Omental fat pad (tissue), 4 donors: ENCODE measurements around the gene ZNF644. TPM values are rescaled to one million over a fixed set of nuclear protein-coding genes. Genes with fewer than 3 reads are reported as not detected.

ENCODE experiments used
- ATAC-seq: fragments of 150-250 bp; one replicate; pipeline ENCODE4 v1.9.1; 2016; ENCODE audit warnings: mild to moderate bottlenecking, moderate library complexity; ENCODE audit not compliant: low FRiP score
- DNase-seq: peaks from one replicate; pipeline ENCODE4 v3.0.0-alpha.2; 2019; ENCODE audit warnings: low spot score
- CTCF ChIP-seq, 3 donors: fragments of 450-650 bp; IDR thresholded peaks; one replicate each; pipeline ENCODE4 v1.5.1; 2016 to 2017; ENCODE audit warnings: antibody characterized with exemption in 3 of 3, mild to moderate bottlenecking in 3 of 3, moderate library complexity in 2 of 3
- total RNA-seq, 4 donors: library from RNA; depleted of rRNA; stranded (reverse); fragments of >200 nt; gene quantifications; one replicate each; pipeline ENCODE4 v1.1.0, GENCODE V29; 2016

ZNF644 gene
- total RNA-seq, 4 donors from 2014 or later = 37.9 to 67.0 (median 50.4) TPM

DNA sequence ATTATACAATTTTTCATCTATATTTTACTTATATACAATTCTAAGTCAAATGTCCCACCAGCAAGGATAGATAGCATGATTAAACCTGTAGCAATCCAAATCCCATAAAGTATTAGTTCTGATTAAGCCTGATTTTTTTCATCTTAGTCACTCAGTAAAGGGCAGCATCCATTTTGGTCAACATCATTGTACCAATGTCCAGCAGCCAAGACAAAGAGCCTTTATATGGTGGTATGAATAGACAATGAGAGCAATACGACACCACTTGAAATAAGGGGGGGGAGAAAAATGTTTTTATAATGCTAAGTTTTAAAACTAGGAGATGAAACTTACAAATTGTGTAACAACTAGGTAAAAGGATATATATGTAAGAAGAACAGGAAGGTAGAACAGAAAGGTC, 7.4 kb downstream of the ZNF644 start:
- DNase-seq = no peak
- no peak for ATAC-seq
- TF ChIP-seq CTCF (IDR thresholded peaks at IDR 0.05) = no peak

- ATAC-seq (no peak), DNase-seq (no peak)
- TF ChIP-seq CTCF (IDR thresholded peaks at IDR 0.05) = no peak
These were observed 8.5 kb downstream of the ZNF644 start for GRCh38 chr1:91013302-91013701.

DNA sequence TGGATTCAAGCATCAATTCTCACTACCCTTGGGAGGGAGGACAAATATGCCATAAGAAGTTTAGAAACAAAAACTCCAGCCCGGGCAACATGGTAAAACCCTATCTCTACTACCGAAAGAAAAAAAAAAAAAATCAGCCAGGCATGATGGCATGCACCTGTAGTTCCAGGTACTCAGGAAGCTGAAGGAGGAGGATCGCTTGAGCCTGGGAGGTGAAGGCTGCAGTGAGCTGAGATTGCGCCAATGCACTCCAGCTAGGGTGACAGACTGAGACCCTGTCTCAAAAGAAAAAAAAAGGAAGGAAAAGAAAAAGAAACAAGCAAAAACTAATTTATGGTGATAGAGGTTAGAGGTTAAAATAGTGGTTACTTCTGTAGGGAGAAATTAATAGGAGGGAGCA, 9.6 kb downstream of the ZNF644 start:
- TF ChIP-seq CTCF (IDR thresholded peaks at IDR 0.05) = no peak
- DNase-seq (no peak), ATAC-seq (no peak)

DNA sequence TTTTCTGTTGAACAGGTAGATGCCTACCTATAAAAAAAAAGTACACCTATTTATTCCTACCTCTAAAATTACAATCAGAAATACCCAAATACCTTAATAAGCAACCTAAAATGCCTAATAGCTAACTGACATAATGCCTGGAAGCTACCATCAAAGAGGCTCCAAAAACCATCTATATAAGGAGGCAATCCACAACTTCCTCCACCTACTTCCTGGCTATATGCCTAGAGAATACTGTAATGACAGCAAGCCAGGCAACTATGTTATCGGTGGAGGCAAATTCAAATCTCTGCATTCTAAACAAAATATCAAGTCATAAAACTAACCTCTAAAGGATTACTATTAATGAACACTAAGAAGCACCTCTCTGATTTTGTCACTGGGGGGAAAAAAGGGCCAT, 10.1 kb downstream of the ZNF644 start:
- no peak for ATAC-seq
- no peak for DNase-seq
- TF ChIP-seq CTCF (IDR thresholded peaks at IDR 0.05) = no peak

DNA sequence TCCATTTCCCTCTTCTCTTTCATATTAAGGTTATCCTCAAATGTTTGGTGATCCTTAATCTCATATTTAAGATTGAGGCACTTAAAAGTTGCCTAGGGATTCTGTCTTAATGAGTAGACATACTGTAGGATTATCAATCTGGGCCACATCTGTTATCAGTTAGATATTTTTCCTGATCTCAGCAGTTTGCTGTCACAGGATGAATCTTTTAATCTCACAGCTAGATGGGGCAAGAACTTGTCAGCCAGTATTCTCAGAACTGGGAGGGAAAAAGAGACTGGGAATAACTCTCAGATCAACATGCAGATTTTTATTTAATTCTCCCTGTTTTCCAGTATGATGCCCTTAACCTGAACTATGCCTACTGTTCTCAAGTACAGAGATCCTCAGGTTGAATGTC, 14.0 kb downstream of the ZNF644 start:
- DNase-seq (no peak), ATAC-seq (no peak)
- no peak for TF ChIP-seq CTCF (IDR thresholded peaks at IDR 0.05)

- TF ChIP-seq CTCF (IDR thresholded peaks at IDR 0.05) = no peak
- DNase-seq (no peak), ATAC-seq (no peak)
These were observed 14.7 kb downstream of the ZNF644 start for GRCh38 chr1:91007092-91007491.

DNA sequence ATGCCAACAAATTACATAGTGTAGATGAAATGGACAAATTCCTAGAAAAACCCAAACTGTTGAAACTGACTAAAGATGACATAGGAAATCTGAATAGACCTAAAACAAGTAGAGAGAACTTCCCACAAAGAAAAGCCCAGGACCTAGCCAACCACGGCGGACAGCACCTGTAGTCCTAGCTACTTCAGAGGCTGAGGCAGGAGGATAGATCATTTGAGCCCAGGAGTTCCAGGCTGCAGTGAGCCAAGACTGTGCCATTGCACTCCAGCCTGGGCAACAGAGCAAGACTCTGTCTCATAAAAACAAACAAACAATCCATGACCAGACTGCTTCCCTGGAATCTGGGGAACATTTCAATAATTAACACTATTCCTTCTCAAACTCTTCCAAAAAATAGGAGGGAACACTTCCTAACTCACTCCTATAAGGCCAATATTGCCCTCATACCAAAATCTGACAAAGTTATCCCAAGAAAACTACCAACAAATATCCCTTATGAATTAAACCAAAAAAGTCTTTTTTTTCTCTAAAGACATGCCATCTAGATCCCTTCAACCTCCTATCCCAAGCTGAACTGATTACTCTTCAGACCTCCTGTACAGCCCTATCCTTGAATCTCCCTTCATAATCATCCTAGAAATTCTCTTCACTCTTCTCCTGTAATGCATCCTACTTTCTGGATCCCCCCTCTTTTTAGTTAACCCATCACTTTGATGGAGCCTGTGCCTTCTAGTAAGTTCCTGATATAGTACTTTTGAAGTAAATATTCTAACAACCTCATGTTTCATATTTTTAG, 15.5 kb downstream of the ZNF644 start:
- no peak for DNase-seq
- no peak for TF ChIP-seq CTCF (IDR thresholded peaks at IDR 0.05)
- no peak for ATAC-seq
